PC-3 (cell line): ENCODE data around the gene BBLN.

Experiments used
- EZH2phosphoT487 ChIP-seq: fragments of 300-600 bp; sonication (generic); IDR thresholded peaks from 2 replicates; pipeline ENCODE4 v1.6.1; 2018; ENCODE audit warnings: mild to moderate bottlenecking, antibody characterized with exemption, low read length, borderline replicate concordance
- TF ChIP-seq, protein P1 (sequence below): fragments of 300-600 bp; sonication (generic); conservative IDR thresholded peaks from 2 replicates; pipeline ENCODE4 v1.5.1; 2017; ENCODE audit warnings: antibody characterized with exemption, low read depth, mild to moderate bottlenecking, low read length

DNA sequence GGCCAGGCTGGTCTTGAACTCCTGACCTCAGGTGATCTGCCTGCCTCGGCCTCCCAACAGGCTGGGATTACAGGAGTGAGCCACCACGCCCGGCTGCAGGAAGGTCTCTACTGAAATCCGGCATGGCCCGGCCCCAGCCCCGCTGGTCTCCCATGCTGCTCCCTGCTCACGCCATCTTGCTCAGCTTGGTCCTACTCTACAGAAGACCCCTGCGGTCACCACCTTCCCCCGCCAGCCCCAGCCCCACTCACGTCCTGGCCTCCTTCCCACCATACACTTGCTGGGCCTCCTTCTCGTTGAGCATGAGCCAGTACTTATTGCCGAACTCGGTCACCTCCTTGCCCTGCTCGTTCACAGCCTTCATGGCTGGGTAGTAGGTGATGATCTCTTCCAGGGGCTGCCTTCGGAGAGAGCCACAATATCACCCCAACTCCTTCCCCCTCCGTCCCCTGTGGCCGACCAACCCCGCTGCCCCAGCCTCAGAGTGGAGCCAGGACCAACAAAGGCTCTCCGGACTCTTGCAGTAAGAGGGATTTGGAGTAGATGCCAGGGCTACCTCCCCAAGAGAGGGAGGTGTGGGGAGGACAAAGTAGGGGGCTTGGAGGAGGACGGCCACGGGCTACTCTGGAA lies 36.5 kb upstream of the BBLN start:
- TF ChIP-seq EZH2phosphoT487: no peak
- TF ChIP-seq, protein P1, sequence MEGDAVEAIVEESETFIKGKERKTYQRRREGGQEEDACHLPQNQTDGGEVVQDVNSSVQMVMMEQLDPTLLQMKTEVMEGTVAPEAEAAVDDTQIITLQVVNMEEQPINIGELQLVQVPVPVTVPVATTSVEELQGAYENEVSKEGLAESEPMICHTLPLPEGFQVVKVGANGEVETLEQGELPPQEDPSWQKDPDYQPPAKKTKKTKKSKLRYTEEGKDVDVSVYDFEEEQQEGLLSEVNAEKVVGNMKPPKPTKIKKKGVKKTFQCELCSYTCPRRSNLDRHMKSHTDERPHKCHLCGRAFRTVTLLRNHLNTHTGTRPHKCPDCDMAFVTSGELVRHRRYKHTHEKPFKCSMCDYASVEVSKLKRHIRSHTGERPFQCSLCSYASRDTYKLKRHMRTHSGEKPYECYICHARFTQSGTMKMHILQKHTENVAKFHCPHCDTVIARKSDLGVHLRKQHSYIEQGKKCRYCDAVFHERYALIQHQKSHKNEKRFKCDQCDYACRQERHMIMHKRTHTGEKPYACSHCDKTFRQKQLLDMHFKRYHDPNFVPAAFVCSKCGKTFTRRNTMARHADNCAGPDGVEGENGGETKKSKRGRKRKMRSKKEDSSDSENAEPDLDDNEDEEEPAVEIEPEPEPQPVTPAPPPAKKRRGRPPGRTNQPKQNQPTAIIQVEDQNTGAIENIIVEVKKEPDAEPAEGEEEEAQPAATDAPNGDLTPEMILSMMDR: no peak
